Endothelial cell (in vitro differentiated cells): ENCODE data around the gene CXCL3. TPM values are rescaled to one million over a fixed set of nuclear protein-coding genes. Genes with fewer than 3 reads are reported as not detected.
"Not testable (repeated sequence)": the region's sequence is repeated elsewhere in the genome, so short reads cannot be mapped to it uniquely, and the experiment has no call there.

ENCODE experiments used
- DNase-seq: peaks from one replicate; pipeline ENCODE4 v3.0.0; 2021; ENCODE audit warnings: low spot score
- H3K27ac Mint-ChIP-seq: one replicate; pipeline ENCODE4 v1.8.0; 2021; ENCODE audit warnings: mixed read lengths, inconsistent platforms; ENCODE audit not compliant: unreplicated experiment
- H3K27me3 Mint-ChIP-seq: one replicate; pipeline ENCODE4 v1.8.0; 2021; ENCODE audit warnings: mild to moderate bottlenecking, moderate library complexity, mixed read lengths, inconsistent platforms; ENCODE audit not compliant: unreplicated experiment
- H3K36me3 Mint-ChIP-seq: one replicate; pipeline ENCODE4 v1.8.0; 2021; ENCODE audit warnings: mild to moderate bottlenecking, low read depth, mixed read lengths, inconsistent platforms; ENCODE audit not compliant: unreplicated experiment
- H3K4me1 Mint-ChIP-seq: one replicate; pipeline ENCODE4 v1.8.0; 2021; ENCODE audit warnings: mild to moderate bottlenecking, mixed read lengths, inconsistent platforms; ENCODE audit not compliant: unreplicated experiment
- H3K4me3 Mint-ChIP-seq: one replicate; pipeline ENCODE4 v1.8.0; 2021; ENCODE audit warnings: mild to moderate bottlenecking, mixed read lengths, inconsistent platforms; ENCODE audit not compliant: unreplicated experiment
- H3K9me3 Mint-ChIP-seq: one replicate; pipeline ENCODE4 v1.8.0; 2021; ENCODE audit warnings: mixed read lengths, inconsistent platforms; ENCODE audit not compliant: unreplicated experiment
- CTCF ChIP-seq: fragments of 200-600 bp; sonication (generic); IDR thresholded peaks from one replicate; pipeline ENCODE4 v1.5.0; 2021; ENCODE audit warnings: antibody characterized with exemption; ENCODE audit not compliant: unreplicated experiment
- total RNA-seq: library from RNA; stranded (reverse); fragmentation: NEBNext Ultra II Directional; extraction: Animal tissue kit (Norgen Biotek cat#: 25700); gene quantifications from one replicate; pipeline ENCODE4 v1.2.1, GENCODE V29; 2021; ENCODE audit not compliant: unreplicated experiment

Gene CXCL3
- total RNA-seq, 1 donor from 2014 or later = 2.7 TPM

GRCh38 chr4:74081035-74081434, 42.5 kb upstream of the CXCL3 start:
- no peaks in the 10 kb centered on the region for H3K36me3 Mint-ChIP-seq
- DNase-seq = no peak
- no peak for TF ChIP-seq CTCF
- no peak overlapping the region for H3K27ac Mint-ChIP-seq
- H3K4me3 Mint-ChIP-seq = no peak overlapping the region
- peaks cover 1% of the 10 kb centered on the region for H3K27me3 Mint-ChIP-seq
- H3K9me3 Mint-ChIP-seq = no peaks in the 10 kb centered on the region
- no peaks in the 10 kb centered on the region for H3K4me1 Mint-ChIP-seq

GRCh38 chr4:74080351-74080750, 41.9 kb upstream of the CXCL3 start:
- not testable (repeated sequence) for H3K27me3 Mint-ChIP-seq, DNase-seq, H3K4me1 Mint-ChIP-seq, H3K4me3 Mint-ChIP-seq, H3K27ac Mint-ChIP-seq, H3K36me3 Mint-ChIP-seq, H3K9me3 Mint-ChIP-seq

- H3K27me3 Mint-ChIP-seq, H3K4me3 Mint-ChIP-seq, H3K36me3 Mint-ChIP-seq, H3K27ac Mint-ChIP-seq, H3K9me3 Mint-ChIP-seq, DNase-seq, H3K4me1 Mint-ChIP-seq: not testable (repeated sequence)
Observed at GRCh38 chr4:74079024-74079423, 40.5 kb upstream of the CXCL3 start.

- DNase-seq = no peak
- no peak overlapping the region for H3K4me3 Mint-ChIP-seq
- H3K36me3 Mint-ChIP-seq = no peaks in the 10 kb centered on the region
- no peaks in the 10 kb centered on the region for H3K4me1 Mint-ChIP-seq
- TF ChIP-seq CTCF = no peak
- H3K9me3 Mint-ChIP-seq = no peaks in the 10 kb centered on the region
- H3K27me3 Mint-ChIP-seq = no peaks in the 10 kb centered on the region
- no peak overlapping the region for H3K27ac Mint-ChIP-seq
Observed at GRCh38 chr4:74073358-74073757, 34.9 kb upstream of the CXCL3 start.

GRCh38 chr4:74072739-74073138, 34.2 kb upstream of the CXCL3 start:
- no peaks in the 10 kb centered on the region for H3K4me1 Mint-ChIP-seq
- no peak overlapping the region for H3K4me3 Mint-ChIP-seq
- H3K9me3 Mint-ChIP-seq = no peaks in the 10 kb centered on the region
- no peaks in the 10 kb centered on the region for H3K36me3 Mint-ChIP-seq
- no peak for DNase-seq
- no peak overlapping the region for H3K27ac Mint-ChIP-seq
- no peaks in the 10 kb centered on the region for H3K27me3 Mint-ChIP-seq
- TF ChIP-seq CTCF = no peak

- H3K9me3 Mint-ChIP-seq = no peaks in the 10 kb centered on the region
- no peak for TF ChIP-seq CTCF
- H3K27ac Mint-ChIP-seq = no peak overlapping the region
- H3K36me3 Mint-ChIP-seq = no peaks in the 10 kb centered on the region
- H3K27me3 Mint-ChIP-seq = no peaks in the 10 kb centered on the region
- no peaks in the 10 kb centered on the region for H3K4me1 Mint-ChIP-seq
- DNase-seq = no peak
- no peak overlapping the region for H3K4me3 Mint-ChIP-seq
Observed at GRCh38 chr4:74067586-74067985, 29.1 kb upstream of the CXCL3 start.
